ENCODE data around the gene CASP4.

DNA sequence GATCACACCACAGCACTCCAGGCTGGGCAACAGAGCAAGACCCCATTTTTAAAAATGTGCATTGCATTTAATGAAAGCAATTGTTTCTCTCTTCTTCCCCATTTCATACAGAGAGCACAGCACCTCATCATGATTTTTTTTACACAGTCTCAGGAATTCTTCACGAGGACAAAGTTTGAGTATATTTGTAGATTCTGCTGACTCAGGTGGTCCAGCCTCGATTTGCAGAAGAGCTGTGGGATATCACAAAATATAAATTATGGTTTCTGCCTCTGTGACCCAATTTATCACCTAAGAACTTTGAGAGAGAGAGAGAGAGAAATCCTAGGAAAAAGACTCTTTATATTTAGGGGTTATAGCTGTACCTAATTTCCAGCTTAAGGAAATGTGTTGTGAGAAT, 34.8 kb upstream of the CASP4 start:
- TF ChIP-seq CTCF (IDR thresholded peaks at IDR 0.05; ENCODE audit: poor library complexity, severe bottlenecking): no peak
- no peak for TF ChIP-seq POLR2AphosphoS5 (IDR thresholded peaks at IDR 0.05)
- TF ChIP-seq EZH2 (IDR thresholded peaks at IDR 0.05; ENCODE audit: borderline replicate concordance, insufficient read depth, low read length, poor library complexity, severe bottlenecking): no peak
- TF ChIP-seq, protein P1, sequence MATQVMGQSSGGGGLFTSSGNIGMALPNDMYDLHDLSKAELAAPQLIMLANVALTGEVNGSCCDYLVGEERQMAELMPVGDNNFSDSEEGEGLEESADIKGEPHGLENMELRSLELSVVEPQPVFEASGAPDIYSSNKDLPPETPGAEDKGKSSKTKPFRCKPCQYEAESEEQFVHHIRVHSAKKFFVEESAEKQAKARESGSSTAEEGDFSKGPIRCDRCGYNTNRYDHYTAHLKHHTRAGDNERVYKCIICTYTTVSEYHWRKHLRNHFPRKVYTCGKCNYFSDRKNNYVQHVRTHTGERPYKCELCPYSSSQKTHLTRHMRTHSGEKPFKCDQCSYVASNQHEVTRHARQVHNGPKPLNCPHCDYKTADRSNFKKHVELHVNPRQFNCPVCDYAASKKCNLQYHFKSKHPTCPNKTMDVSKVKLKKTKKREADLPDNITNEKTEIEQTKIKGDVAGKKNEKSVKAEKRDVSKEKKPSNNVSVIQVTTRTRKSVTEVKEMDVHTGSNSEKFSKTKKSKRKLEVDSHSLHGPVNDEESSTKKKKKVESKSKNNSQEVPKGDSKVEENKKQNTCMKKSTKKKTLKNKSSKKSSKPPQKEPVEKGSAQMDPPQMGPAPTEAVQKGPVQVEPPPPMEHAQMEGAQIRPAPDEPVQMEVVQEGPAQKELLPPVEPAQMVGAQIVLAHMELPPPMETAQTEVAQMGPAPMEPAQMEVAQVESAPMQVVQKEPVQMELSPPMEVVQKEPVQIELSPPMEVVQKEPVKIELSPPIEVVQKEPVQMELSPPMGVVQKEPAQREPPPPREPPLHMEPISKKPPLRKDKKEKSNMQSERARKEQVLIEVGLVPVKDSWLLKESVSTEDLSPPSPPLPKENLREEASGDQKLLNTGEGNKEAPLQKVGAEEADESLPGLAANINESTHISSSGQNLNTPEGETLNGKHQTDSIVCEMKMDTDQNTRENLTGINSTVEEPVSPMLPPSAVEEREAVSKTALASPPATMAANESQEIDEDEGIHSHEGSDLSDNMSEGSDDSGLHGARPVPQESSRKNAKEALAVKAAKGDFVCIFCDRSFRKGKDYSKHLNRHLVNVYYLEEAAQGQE (IDR thresholded peaks at IDR 0.05; ENCODE audit: borderline replicate concordance): no peak
- TF ChIP-seq EP300 (conservative IDR thresholded peaks at IDR 0.05; ENCODE audit: poor library complexity, severe bottlenecking): no peak
- TF ChIP-seq RAD21 (conservative IDR thresholded peaks at IDR 0.05): no peak
- TF ChIP-seq SMC3 (conservative IDR thresholded peaks at IDR 0.05; ENCODE audit: poor library complexity): no peak

Measured in neural cell (in vitro differentiated cells).